ENCODE results near the gene ACAT1. TPM values are rescaled to one million over a fixed set of nuclear protein-coding genes. Genes with fewer than 3 reads are reported as not detected.

The ACAT1 gene
- 165 and 223 TPM in 2 replicates for total RNA-seq

DNA sequence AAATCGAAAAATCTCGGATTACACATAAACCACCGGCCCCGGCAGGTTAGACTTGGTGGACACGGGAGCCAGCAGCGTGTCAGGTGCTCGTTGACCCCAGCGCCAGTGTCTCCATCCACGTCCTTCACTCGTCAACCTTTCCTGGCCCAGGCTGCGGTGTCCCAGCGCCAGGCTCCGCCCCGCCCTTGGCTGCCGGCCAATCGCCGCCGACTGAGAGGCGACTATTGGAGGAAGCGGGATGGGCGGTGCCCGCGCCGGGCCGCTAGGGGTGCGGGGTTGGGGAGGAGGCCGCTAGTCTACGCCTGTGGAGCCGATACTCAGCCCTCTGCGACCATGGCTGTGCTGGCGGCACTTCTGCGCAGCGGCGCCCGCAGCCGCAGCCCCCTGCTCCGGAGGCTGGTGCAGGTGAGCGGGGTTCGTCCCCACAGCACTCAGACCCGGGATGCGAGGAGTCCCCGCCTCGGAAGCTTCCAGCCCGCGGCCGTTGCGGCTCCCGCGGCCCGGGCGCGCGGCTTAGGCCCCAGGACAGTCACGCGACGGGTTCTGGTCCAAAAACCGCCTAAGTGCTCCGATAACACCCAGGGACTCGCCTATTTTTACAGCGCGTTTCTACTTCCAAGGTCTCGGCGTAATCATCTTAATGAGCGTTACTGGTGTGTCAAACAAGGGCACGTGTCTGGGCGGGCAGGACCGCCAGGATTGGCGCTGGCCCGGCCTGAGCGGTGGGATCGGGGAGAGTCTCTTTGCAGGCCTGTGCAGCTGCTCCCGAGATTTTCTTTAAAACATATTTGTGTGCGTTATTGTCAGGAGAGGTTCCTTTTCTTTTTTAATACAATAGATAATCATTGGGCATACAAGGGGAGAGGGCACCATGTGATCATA is at the start of gene ACAT1:
TSS of gene ACAT1 (plus strand) at position 294 of the 882 bp plus-strand sequence. CDS start at position 334, 40 bp downstream.

Other genes starting within 250 kb of the ACAT1 start
- not detected in 2 replicates for gene RAB39A, start 193.1 kb upstream of the ACAT1 start, total RNA-seq
- gene CUL5, start 112.7 kb upstream of the ACAT1 start, total RNA-seq: 15.5 and 17.5 TPM in 2 replicates
- 8.9 and 10.3 TPM in 2 replicates for gene NPAT, start 101.1 kb downstream of the ACAT1 start, total RNA-seq
- 21.7 and 23.9 TPM in 2 replicates for gene ATM, start 101.5 kb downstream of the ACAT1 start, total RNA-seq